ENCODE measurements around the gene ERG. TPM values are rescaled to one million over a fixed set of nuclear protein-coding genes. Genes with fewer than 3 reads are reported as not detected.

Gene ERG
- total and polyA plus RNA-seq, 2 of the 8 experiments (the other 6 are each of a cell fraction or from before 2014, with no cell fraction given) = 1.0 to 3.0 TPM

- 77% methylated on average over 3 of the region's 3 CpGs; no CpG with 5 or more reads in 1 of the 2 experiments for WGBS, 2 experiments (ENCODE audit: extremely low coverage in 1 of 2, insufficient coverage in 1 of 2, insufficient read length in 1 of 2, insufficient replicate concordance in 2 of 2, low coverage in 1 of 2, low lambda C conversion rate in 2 of 2, missing lambda C conversion rate in 1 of 2)
- H3K23ac ChIP-seq (ENCODE audit: insufficient read length) = no peak overlapping the region
- H3K4me3 ChIP-seq (ENCODE audit: extremely low read depth in 1 of 4, insufficient read depth in 2 of 4, low read depth in 3 of 4, low read length in 4 of 4) = no peak overlapping the region
- H4K20me1 ChIP-seq (replicated peaks in 1 of 2; ENCODE audit: control insufficient read depth in 1 of 2, insufficient read depth in 2 of 2, low read length in 2 of 2) = no peaks in the 10 kb centered on the region
- no peak overlapping the region for H3K56ac ChIP-seq (replicated peaks; ENCODE audit: insufficient read length, low read depth, low read length)
- H2BK120ac ChIP-seq (replicated peaks; ENCODE audit: low read depth, low read length) = no peak overlapping the region
- no peak overlapping the region for H3K14ac ChIP-seq (ENCODE audit: insufficient read length)
- H4K8ac ChIP-seq (ENCODE audit: extremely low read depth, insufficient read depth, low read length) = no peak overlapping the region
- H3K4me1 ChIP-seq (replicated peaks in 1 of 4; ENCODE audit: control insufficient read depth in 3 of 4, insufficient read depth in 4 of 4, low read length in 3 of 4) = peaks cover 0 to 6% (median 4%) of the 10 kb centered on the region in 4 experiments; a peak in 3 of 7 replicates
- H3K9ac ChIP-seq (replicated peaks in 1 of 4; ENCODE audit: extremely low read depth in 1 of 4, low read depth in 3 of 4, low read length in 3 of 4) = no peak overlapping the region
- H4K5ac ChIP-seq (ENCODE audit: insufficient read length, low read depth, low read length) = no peak overlapping the region
- no peak overlapping the region for H2AFZ ChIP-seq (ENCODE audit: low read length)
- peak overlapping the region; percentile 90 for H2BK12ac ChIP-seq (ENCODE audit: low read depth, low read length)
- DNase-seq (ENCODE audit: low read depth in 1 of 2, low spot score in 2 of 2) (no peak), FAIRE-seq (no peak)
- H3K4ac ChIP-seq (replicated peaks; ENCODE audit: insufficient read length, low read depth, low read length) = no peak overlapping the region
- H3K4me2 ChIP-seq (ENCODE audit: insufficient read depth in 1 of 2, low read depth in 2 of 2, low read length in 2 of 2) = no peak overlapping the region
- no peaks in the 10 kb centered on the region for H3K9me3 ChIP-seq (ENCODE audit: insufficient read depth in 2 of 2, low read depth in 1 of 2, low read length in 1 of 2)
- no peak overlapping the region for H2BK15ac ChIP-seq (ENCODE audit: low read length)
- H3K36me3 ChIP-seq (ENCODE audit: control insufficient read depth in 2 of 4, insufficient read depth in 4 of 4, low read length in 3 of 4) = no peaks in the 10 kb centered on the region
- no peaks in the 10 kb centered on the region for H3K79me1 ChIP-seq (ENCODE audit: low read depth, low read length)
- H2AK5ac ChIP-seq (ENCODE audit: low read depth, low read length) = no peak overlapping the region
- H3K79me2 ChIP-seq (ENCODE audit: control insufficient read depth in 1 of 2, insufficient read depth in 2 of 2, low read length in 2 of 2) = no peaks in the 10 kb centered on the region
- ChIA-PET POLR2A (ENCODE audit: partially characterized antibody) (no interaction called here), CTCF (ENCODE audit: partially characterized antibody) (interaction anchor here (0.6 to 9.0 kb wide), 20 partner anchors 10 to 678 kb away, joined by 3 to 366 read pairs (median 3); no protein-coding TSS in a partner anchor)
- 0 out of 2 replicates have a peak overlapping the region, but pooled peaks have one; percentile 71 for H2BK5ac ChIP-seq (ENCODE audit: low read depth, low read length)
- peak overlapping the region; percentile 19; the same call in 1 of the 2 replicates for H2BK20ac ChIP-seq (ENCODE audit: low read length)
- H3K27ac ChIP-seq (ENCODE audit: low read depth, low read length) = no peak overlapping the region
- H3K23me2 ChIP-seq (ENCODE audit: low read depth, low read length) = no peaks in the 10 kb centered on the region
- H3K18ac ChIP-seq (ENCODE audit: extremely low read depth, low read length) = 0 out of 2 replicates have a peak overlapping the region, but pooled peaks have one; percentile 3
- peaks cover 0 to 4% (median 0%) of the 10 kb centered on the region in 4 experiments; a peak in 3 of 7 replicates for H3K27me3 ChIP-seq (replicated peaks in 1 of 4; ENCODE audit: control insufficient read depth in 3 of 4, extremely low read depth in 1 of 4, insufficient read depth in 3 of 4, low read length in 3 of 4)
- H4K91ac ChIP-seq (replicated peaks; ENCODE audit: insufficient read length, low read length) = no peak overlapping the region
- TF ChIP-seq SP4 (IDR thresholded peaks at IDR 0.05; ENCODE audit: low read length) (no peak), TBP (IDR thresholded peaks at IDR 0.05; ENCODE audit: low read depth, low read length) (no peak), RXRA (IDR thresholded peaks at IDR 0.05; ENCODE audit: insufficient read depth, low read depth, low read length) (no peak), CTBP2 (IDR thresholded peaks at IDR 0.05; ENCODE audit: borderline replicate concordance, insufficient read depth, insufficient read length, low read length) (no peak), RBBP5 (IDR thresholded peaks at IDR 0.05; ENCODE audit: borderline replicate concordance, low read depth, low read length) (no peak), SRF (IDR thresholded peaks at IDR 0.05; ENCODE audit: low read depth, low read length) (no peak), BACH1 (IDR thresholded peaks at IDR 0.05; ENCODE audit: low read length) (no peak), SIRT6 (IDR thresholded peaks at IDR 0.05; ENCODE audit: low read length) (no peak), SP1 (IDR thresholded peaks at IDR 0.05; ENCODE audit: low read depth, low read length) (no peak), HDAC6 (IDR thresholded peaks at IDR 0.05; ENCODE audit: low read depth, low read length) (no peak), CHD2 (IDR thresholded peaks at IDR 0.05; ENCODE audit: low read length) (no peak), TEAD4 (IDR thresholded peaks at IDR 0.05; ENCODE audit: low read depth, low read length) (no peak), JUND (IDR thresholded peaks at IDR 0.05; ENCODE audit: low read length) (no peak)
- TF ChIP-seq, protein P1, sequence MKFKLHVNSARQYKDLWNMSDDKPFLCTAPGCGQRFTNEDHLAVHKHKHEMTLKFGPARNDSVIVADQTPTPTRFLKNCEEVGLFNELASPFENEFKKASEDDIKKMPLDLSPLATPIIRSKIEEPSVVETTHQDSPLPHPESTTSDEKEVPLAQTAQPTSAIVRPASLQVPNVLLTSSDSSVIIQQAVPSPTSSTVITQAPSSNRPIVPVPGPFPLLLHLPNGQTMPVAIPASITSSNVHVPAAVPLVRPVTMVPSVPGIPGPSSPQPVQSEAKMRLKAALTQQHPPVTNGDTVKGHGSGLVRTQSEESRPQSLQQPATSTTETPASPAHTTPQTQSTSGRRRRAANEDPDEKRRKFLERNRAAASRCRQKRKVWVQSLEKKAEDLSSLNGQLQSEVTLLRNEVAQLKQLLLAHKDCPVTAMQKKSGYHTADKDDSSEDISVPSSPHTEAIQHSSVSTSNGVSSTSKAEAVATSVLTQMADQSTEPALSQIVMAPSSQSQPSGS (IDR thresholded peaks at IDR 0.05; ENCODE audit: low read length) = no peak
These were observed 147.6 kb downstream of the ERG start for GRCh38 chr21:38350684-38351083.

Data from H1 (cell line).